Tibial nerve (tissue), 4 donors: ENCODE data around the gene CAMTA1. TPM values are rescaled to one million over a fixed set of nuclear protein-coding genes. Genes with fewer than 3 reads are reported as not detected.
"Not testable (repeated sequence)": the region's sequence is repeated elsewhere in the genome, so short reads cannot be mapped to it uniquely, and the experiment has no call there.

Source experiments
- DNase-seq, 2 donors: peaks; one replicate each; pipeline ENCODE4 v3.0.0-alpha.2; 2019; ENCODE audit warnings: low spot score in 2 of 2
- H3K27ac ChIP-seq, 4 donors: fragments of 200-600 bp; sonication (generic) in 3 of 4; one replicate each; pipeline ENCODE4 v1.5.1; 2017 to 2019; ENCODE audit warnings: mild to moderate bottlenecking in 1 of 4
- H3K27me3 ChIP-seq, 2 donors: fragments of 200-600 bp; sonication (generic) in 1 of 2; one replicate each; pipeline versions ENCODE4 v1.5.1 to v1.6.0; 2017 to 2019
- H3K36me3 ChIP-seq, 3 donors: fragments of 200-600 bp; sonication (generic); one replicate each; pipeline ENCODE4 v1.5.1; 2018 to 2019
- H3K4me1 ChIP-seq, 4 donors: fragments of 200-600 bp; sonication (generic) in 3 of 4; one replicate each; pipeline ENCODE4 v1.5.1; 2017 to 2019
- H3K4me3 ChIP-seq, 4 donors: fragments of 200-600 bp; sonication (generic) in 3 of 4; one replicate each; pipeline ENCODE4 v1.5.1; 2017 to 2019; ENCODE audit warnings: mild to moderate bottlenecking in 1 of 4, moderate library complexity in 1 of 4
- H3K9me3 ChIP-seq, 4 donors: fragments of 200-600 bp; sonication (generic) in 3 of 4; one replicate each; pipeline ENCODE4 v1.5.1; 2017 to 2019
- CTCF ChIP-seq, 5 experiments: fragments of 200-600 bp in 3 of 5; fragments of 450-650 bp in 2 of 5; sonication (generic) in 3 of 5; IDR thresholded peaks; one replicate each; pipeline ENCODE4 v1.5.1; 2016 to 2019; ENCODE audit warnings: antibody characterized with exemption in 5 of 5, mild to moderate bottlenecking in 3 of 5, moderate library complexity in 2 of 5
- EP300 ChIP-seq, 2 donors: sonication (generic); formaldehyde crosslinking; IDR thresholded peaks; one replicate each; pipeline ENCODE4 v1.6.1; 2017; ENCODE audit warnings: antibody characterized with exemption in 2 of 2, mild to moderate bottlenecking in 1 of 2
- POLR2A ChIP-seq, 2 donors: fragments of 450-650 bp; IDR thresholded peaks; one replicate each; pipeline ENCODE4 v1.6.1; 2017; ENCODE audit warnings: antibody characterized with exemption in 2 of 2, mild to moderate bottlenecking in 2 of 2, moderate library complexity in 2 of 2
- WGBS, 2 donors: methylation state at CpG; one replicate each; pipeline ENCODE4 v1.1.5; 2018; 5-methylcytosine and 5-hydroxymethylcytosine counted together
- total RNA-seq, 4 donors: library from RNA; depleted of rRNA; stranded (reverse); fragments of >200 nt; gene quantifications; one replicate each; pipeline ENCODE4 v1.1.0, GENCODE V29; 2016

Gene CAMTA1
- total RNA-seq, result 100 to 1,000 TPM in 2 of 4 donors, 10 to 100 TPM in 2; 41.8 to 104 (median 87.2) TPM

GRCh38 chr1:6785318-6785727, at the start of gene CAMTA1:
TSS of gene CAMTA1 (plus strand) at chr1:6785454. CDS start at chr1:6785531, 77 bp downstream.
- Histone ChIP-seq H3K36me3 (no peaks in the 10 kb centered on the region), H3K9me3 (no peaks in the 10 kb centered on the region), H3K27me3 (no peaks in the 10 kb centered on the region), H3K4me1 (peaks cover 0 to 53% (median 17%) of the 10 kb centered on the region in 4 donors), H3K27ac (peak within 1 kb of the TSS; percentile 95 to 100 (median 98)), H3K4me3 (peak within 1 kb of the TSS; percentile 86 to 97 (median 89))
- TF ChIP-seq CTCF (IDR thresholded peaks at IDR 0.05) (no peak), POLR2A (IDR thresholded peaks at IDR 0.05) (peak; percentile 48 to 70)
- DNase-seq, result no peak
- WGBS, 2 donors, result 0 to 1% methylated on average over 15 to 38 of the region's 69 CpGs

- TF ChIP-seq POLR2A (IDR thresholded peaks at IDR 0.05) (no peak), CTCF (IDR thresholded peaks at IDR 0.05) (no peak), EP300 (IDR thresholded peaks at IDR 0.05) (no peak)
- H3K9me3 ChIP-seq, result peaks cover 0 to 6% (median 0%) of the 10 kb centered on the region in 4 donors
- 84 to 91% methylated on average over 30 of the region's 30 CpGs for whole genome bisulfite sequencing, 2 donors
- H3K27ac ChIP-seq, result no peak overlapping the region
- no peak overlapping the region for H3K4me3 ChIP-seq
- H3K27me3 ChIP-seq, result no peaks in the 10 kb centered on the region
- no peak for DNase-seq
- no peaks in the 10 kb centered on the region for H3K36me3 ChIP-seq
- peaks cover 0 to 17% (median 8%) of the 10 kb centered on the region in 4 donors for H3K4me1 ChIP-seq
Observed at GRCh38 chr1:6738987-6739676, 46.1 kb upstream of the CAMTA1 start.

- Histone ChIP-seq H3K4me1 (peaks cover 0 to 15% (median 8%) of the 10 kb centered on the region in 4 donors), H3K27ac (peak overlapping the region in 1 of 4 donors; percentile 84)
- not testable (repeated sequence) for DNase-seq, H3K36me3 ChIP-seq, H3K9me3 ChIP-seq, H3K4me3 ChIP-seq, H3K27me3 ChIP-seq
- 73 to 77% methylated on average over 7 of the region's 7 CpGs for WGBS, 2 donors
Observed at GRCh38 chr1:6742676-6743188, 42.5 kb upstream of the CAMTA1 start.

- DNase-seq, result peak in 1 of 2 donors; percentile 58
- no peaks in the 10 kb centered on the region for H3K27me3 ChIP-seq
- peaks cover 0 to 6% (median 0%) of the 10 kb centered on the region in 4 donors for H3K9me3 ChIP-seq
- H3K4me3 ChIP-seq, result no peak overlapping the region
- TF ChIP-seq EP300 (IDR thresholded peaks at IDR 0.05) (peak in 1 of 2 donors; percentile 28), CTCF (IDR thresholded peaks at IDR 0.05) (no peak), POLR2A (IDR thresholded peaks at IDR 0.05) (no peak)
- H3K36me3 ChIP-seq, result no peaks in the 10 kb centered on the region
- WGBS, 2 donors, result 55 to 65% methylated on average over 20 of the region's 20 CpGs
- peaks cover 0 to 15% (median 8%) of the 10 kb centered on the region in 4 donors for H3K4me1 ChIP-seq
- H3K27ac ChIP-seq, result peak overlapping the region in 3 of 4 donors; percentile 44 to 84 (median 54)
Observed at GRCh38 chr1:6743189-6744101, 41.8 kb upstream of the CAMTA1 start.

- H3K4me1 ChIP-seq, result peaks cover 0 to 15% (median 8%) of the 10 kb centered on the region in 4 donors
- DNase-seq, result no peak
- no peak for TF ChIP-seq EP300 (IDR thresholded peaks at IDR 0.05)
- no peak for TF ChIP-seq POLR2A (IDR thresholded peaks at IDR 0.05)
- TF ChIP-seq CTCF (IDR thresholded peaks at IDR 0.05), result no peak
- no peak overlapping the region for H3K27ac ChIP-seq
- no peaks in the 10 kb centered on the region for H3K36me3 ChIP-seq
- H3K27me3 ChIP-seq, result no peaks in the 10 kb centered on the region
- H3K9me3 ChIP-seq, result peaks cover 0 to 6% (median 0%) of the 10 kb centered on the region in 4 donors
- H3K4me3 ChIP-seq, result no peak overlapping the region
- 85 to 92% methylated on average over 5 of the region's 5 CpGs for WGBS, 2 donors
Observed at GRCh38 chr1:6745073-6745472, 40.2 kb upstream of the CAMTA1 start.
